ENCODE data around the gene RB1.
A peak's percentile ranks its signal among the peaks of the same experiment; 100 is the strongest.

The RB1 gene

GRCh38 chr13:48491423-48492095, 188.0 kb downstream of the RB1 start:
- Histone ChIP-seq H3F3A (ENCODE audit: insufficient read depth, low read length) (no peaks in the 10 kb centered on the region; the same call in 1 of the 2 replicates), H3K36me3 (ENCODE audit: insufficient read depth, low read length) (peaks cover 31% of the 10 kb centered on the region), H3K27me3 (ENCODE audit: insufficient read depth, low read length) (no peaks in the 10 kb centered on the region), H3K4me3 (ENCODE audit: low read depth, low read length, poor library complexity, severe bottlenecking) (peak overlapping the region; percentile 56), H4K20me1 (ENCODE audit: insufficient read depth, low read length) (no peaks in the 10 kb centered on the region), H3K9me2 (ENCODE audit: low read depth, low read length) (no peaks in the 10 kb centered on the region), H3K9ac (ENCODE audit: low read length) (peak overlapping the region; percentile 63), H3K79me2 (ENCODE audit: insufficient read depth, low read length) (no peaks in the 10 kb centered on the region), H3K9me3 (ENCODE audit: low read length) (no peaks in the 10 kb centered on the region; the same call in 1 of the 2 replicates), H3K4me2 (ENCODE audit: low read length) (peak overlapping the region; percentile 81), H3K4me1 (ENCODE audit: insufficient read depth, low read length, severe bottlenecking) (peaks cover 56% of the 10 kb centered on the region), H3K27ac (ENCODE audit: low read depth, low read length, poor library complexity, severe bottlenecking) (peak overlapping the region; percentile 90), H2AFZ (ENCODE audit: low read length) (no peak overlapping the region)
- TF ChIP-seq CTCF (IDR thresholded peaks at IDR 0.05; ENCODE audit: low read length), result no peak
- TF ChIP-seq EZH2 (IDR thresholded peaks at IDR 0.05; ENCODE audit: borderline replicate concordance, low read length), result no peak

DNA sequence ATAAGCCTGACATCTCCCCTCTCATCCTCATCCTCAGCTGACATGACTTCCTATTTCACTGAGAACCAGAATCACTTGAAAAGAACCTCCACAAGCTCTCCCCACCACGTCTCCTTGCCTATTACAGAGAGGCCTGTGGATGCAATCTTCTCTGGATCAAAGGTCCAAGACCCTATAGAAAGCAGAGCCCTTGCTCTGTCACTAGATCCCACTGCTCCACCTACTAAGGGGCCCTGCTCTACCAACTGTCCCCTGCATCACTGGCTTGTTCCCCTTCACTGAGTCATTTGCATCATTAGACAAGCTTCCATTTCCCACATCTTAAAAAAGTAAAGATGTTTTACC, 188.5 kb downstream of the RB1 start:
- TF ChIP-seq EZH2 (IDR thresholded peaks at IDR 0.05; ENCODE audit: borderline replicate concordance, low read length) (no peak), CTCF (IDR thresholded peaks at IDR 0.05; ENCODE audit: low read length) (no peak)
- no peaks in the 10 kb centered on the region for H4K20me1 ChIP-seq (ENCODE audit: insufficient read depth, low read length)
- no peaks in the 10 kb centered on the region for H3K9me2 ChIP-seq (ENCODE audit: low read depth, low read length)
- H3F3A ChIP-seq (ENCODE audit: insufficient read depth, low read length), result no peaks in the 10 kb centered on the region; the same call in 1 of the 2 replicates
- no peaks in the 10 kb centered on the region for H3K27me3 ChIP-seq (ENCODE audit: insufficient read depth, low read length)
- peak overlapping the region; percentile 56 for H3K4me3 ChIP-seq (ENCODE audit: low read depth, low read length, poor library complexity, severe bottlenecking)
- H3K9ac ChIP-seq (ENCODE audit: low read length), result peak overlapping the region; percentile 63
- peaks cover 30% of the 10 kb centered on the region for H3K36me3 ChIP-seq (ENCODE audit: insufficient read depth, low read length)
- H3K27ac ChIP-seq (ENCODE audit: low read depth, low read length, poor library complexity, severe bottlenecking), result peak overlapping the region; percentile 90
- no peaks in the 10 kb centered on the region for H3K79me2 ChIP-seq (ENCODE audit: insufficient read depth, low read length)
- peak overlapping the region; percentile 81 for H3K4me2 ChIP-seq (ENCODE audit: low read length)
- no peaks in the 10 kb centered on the region; the same call in 1 of the 2 replicates for H3K9me3 ChIP-seq (ENCODE audit: low read length)
- no peak overlapping the region for H2AFZ ChIP-seq (ENCODE audit: low read length)
- peaks cover 56% of the 10 kb centered on the region for H3K4me1 ChIP-seq (ENCODE audit: insufficient read depth, low read length, severe bottlenecking)

DNA sequence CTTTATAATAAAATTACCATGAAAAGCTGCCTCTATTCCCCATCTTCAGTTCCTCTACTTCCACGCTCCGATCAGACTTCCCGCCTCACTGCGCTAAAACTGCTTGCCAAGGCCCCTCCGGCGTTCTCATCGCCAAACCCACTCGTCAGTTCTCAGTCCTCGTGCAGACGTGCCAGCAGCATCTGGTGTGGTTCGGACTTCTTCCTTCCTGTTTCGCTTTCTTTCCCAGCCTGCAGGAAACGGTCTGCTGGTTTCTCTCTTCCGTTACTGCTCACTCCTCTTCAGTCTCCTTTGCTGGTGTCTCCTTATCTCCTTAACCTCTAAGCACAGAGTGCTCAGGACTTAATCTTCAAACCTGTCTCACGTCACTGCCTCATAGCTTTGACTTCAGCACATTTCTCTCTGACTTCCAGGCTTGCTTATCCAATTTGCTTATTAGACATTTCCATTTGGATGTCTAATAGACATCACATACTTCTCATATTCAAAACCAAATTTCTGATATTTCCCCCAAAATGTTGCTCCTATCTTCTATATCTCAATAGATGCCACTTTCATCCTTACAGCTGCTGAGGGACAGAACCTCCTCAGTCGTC, 189.0 kb downstream of the RB1 start:
- peaks cover 25% of the 10 kb centered on the region for H3K36me3 ChIP-seq (ENCODE audit: insufficient read depth, low read length)
- H3K27me3 ChIP-seq (ENCODE audit: insufficient read depth, low read length), result no peaks in the 10 kb centered on the region
- H3K4me3 ChIP-seq (ENCODE audit: low read depth, low read length, poor library complexity, severe bottlenecking), result peak overlapping the region; percentile 56
- H3K9me2 ChIP-seq (ENCODE audit: low read depth, low read length), result no peaks in the 10 kb centered on the region
- TF ChIP-seq CTCF (IDR thresholded peaks at IDR 0.05; ENCODE audit: low read length) (no peak), EZH2 (IDR thresholded peaks at IDR 0.05; ENCODE audit: borderline replicate concordance, low read length) (no peak)
- H3K79me2 ChIP-seq (ENCODE audit: insufficient read depth, low read length), result no peaks in the 10 kb centered on the region
- H3K4me2 ChIP-seq (ENCODE audit: low read length), result peak overlapping the region; percentile 81
- no peaks in the 10 kb centered on the region; the same call in 1 of the 2 replicates for H3K9me3 ChIP-seq (ENCODE audit: low read length)
- peaks cover 56% of the 10 kb centered on the region for H3K4me1 ChIP-seq (ENCODE audit: insufficient read depth, low read length, severe bottlenecking)
- H3F3A ChIP-seq (ENCODE audit: insufficient read depth, low read length), result no peaks in the 10 kb centered on the region; the same call in 1 of the 2 replicates
- peak overlapping the region; percentile 90 for H3K27ac ChIP-seq (ENCODE audit: low read depth, low read length, poor library complexity, severe bottlenecking)
- peak overlapping the region; percentile 63 for H3K9ac ChIP-seq (ENCODE audit: low read length)
- H2AFZ ChIP-seq (ENCODE audit: low read length), result no peak overlapping the region
- no peaks in the 10 kb centered on the region for H4K20me1 ChIP-seq (ENCODE audit: insufficient read depth, low read length)
